Subcutaneous abdominal adipose tissue (tissue), 5 donors: ENCODE measurements around the gene CACNA1B.

Experiments used
- H3K27ac ChIP-seq: one replicate; pipeline ENCODE4 v1.7.0; 2013; ENCODE audit warnings: low read depth, mild to moderate bottlenecking, inconsistent platforms, low read length, moderate library complexity
- H3K27me3 ChIP-seq, 5 donors: one replicate each; pipeline ENCODE4 v1.7.0; 2013; ENCODE audit warnings: low read length in 5 of 5, inconsistent platforms in 1 of 5; ENCODE audit not compliant: control insufficient read depth in 5 of 5, insufficient read depth in 4 of 5
- H3K36me3 ChIP-seq, 5 donors: one replicate each; pipeline ENCODE4 v1.7.0; 2013; ENCODE audit warnings: low read length in 5 of 5; ENCODE audit not compliant: control insufficient read depth in 5 of 5, insufficient read depth in 5 of 5
- H3K4me1 ChIP-seq, 5 donors: one replicate each; pipeline ENCODE4 v1.7.0; 2013; ENCODE audit warnings: low read length in 5 of 5, mild to moderate bottlenecking in 3 of 5, moderate library complexity in 1 of 5; ENCODE audit not compliant: control insufficient read depth in 5 of 5, insufficient read depth in 5 of 5
- H3K4me3 ChIP-seq, 5 donors: one replicate each; pipeline ENCODE4 v1.7.0; 2013; ENCODE audit warnings: low read length in 5 of 5, low read depth in 1 of 5
- H3K9ac ChIP-seq, 5 donors: one replicate each; pipeline ENCODE4 v1.7.0; 2013; ENCODE audit warnings: low read length in 5 of 5, mild to moderate bottlenecking in 4 of 5, moderate library complexity in 3 of 5
- H3K9me3 ChIP-seq, 5 donors: one replicate each; pipeline ENCODE4 v1.7.0; 2013; ENCODE audit warnings: low read length in 5 of 5; ENCODE audit not compliant: control insufficient read depth in 5 of 5
- donor health status: healthy.
- donor health status: healthy.
- donor health status: healthy.
- donor health status: healthy.
- donor health status: healthy.

Gene CACNA1B

DNA sequence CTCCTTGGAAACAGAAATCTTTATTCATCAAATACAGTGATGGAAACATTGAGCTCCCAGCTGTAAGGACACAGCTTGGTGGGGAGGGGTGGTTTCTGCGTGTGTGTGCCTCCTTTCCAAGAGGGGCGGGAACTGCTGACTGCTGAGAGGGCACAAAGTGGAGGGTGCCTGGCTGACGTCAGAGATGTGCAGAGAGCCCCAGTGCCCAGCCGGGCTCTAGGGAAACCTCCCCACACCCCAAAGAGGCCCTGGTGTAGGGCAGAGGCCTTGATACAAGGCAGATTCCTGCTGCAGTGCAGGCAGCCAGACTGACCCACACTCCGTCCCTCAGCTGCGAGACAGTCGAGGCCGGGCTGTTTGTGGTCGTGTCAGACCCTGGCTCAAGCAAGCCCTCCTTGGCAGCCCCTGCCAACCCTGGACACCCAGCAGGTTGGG, 191.0 kb downstream of the CACNA1B start:
- no peak overlapping the region for H3K4me3 ChIP-seq
- H3K9me3 ChIP-seq: no peaks in the 10 kb centered on the region
- no peaks in the 10 kb centered on the region for H3K4me1 ChIP-seq
- no peak overlapping the region for H3K9ac ChIP-seq
- H3K36me3 ChIP-seq: no peaks in the 10 kb centered on the region
- H3K27ac ChIP-seq: no peak overlapping the region
- H3K27me3 ChIP-seq: peaks cover 6 to 26% (median 16%) of the 10 kb centered on the region in 5 donors

DNA sequence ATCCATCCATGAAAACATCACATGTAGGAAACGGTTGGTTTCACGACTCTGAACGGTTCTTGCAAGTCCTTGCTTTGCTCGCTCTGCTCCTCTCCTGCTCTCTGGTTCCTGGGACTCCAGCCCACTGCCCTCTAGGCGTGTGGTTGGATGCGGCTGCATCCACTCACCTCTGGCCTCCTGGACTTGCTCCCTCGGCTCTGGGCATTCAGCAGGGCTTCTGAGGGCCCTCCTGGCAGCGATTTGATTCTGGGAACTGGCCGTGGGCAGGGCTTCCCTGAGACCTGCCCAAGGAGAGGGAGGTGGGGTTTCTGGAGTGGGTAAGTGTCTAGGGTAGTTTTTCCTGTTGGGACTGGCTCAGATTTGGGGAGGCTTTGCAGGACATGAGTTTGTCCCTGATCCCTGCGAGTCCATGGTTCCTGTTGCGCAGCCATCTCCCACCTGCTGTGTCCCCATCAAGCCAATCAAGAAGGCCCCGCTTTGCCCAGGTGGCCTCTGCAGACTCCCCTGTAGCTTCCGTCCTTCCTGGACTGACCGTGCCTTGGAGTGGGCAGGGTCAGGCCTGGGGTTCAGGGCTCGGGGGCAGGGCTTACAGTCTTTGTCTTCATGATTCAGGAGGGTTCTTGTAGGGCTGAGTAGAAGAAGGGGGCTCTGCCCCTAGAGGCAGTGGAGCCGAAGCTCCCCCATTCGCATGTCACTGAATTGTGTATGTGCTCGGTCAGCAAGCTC, 192.3 kb downstream of the CACNA1B start:
- Histone ChIP-seq H3K9me3 (no peaks in the 10 kb centered on the region), H3K27me3 (peaks cover 6 to 26% (median 16%) of the 10 kb centered on the region in 5 donors), H3K9ac (no peak overlapping the region), H3K36me3 (no peaks in the 10 kb centered on the region), H3K4me1 (no peaks in the 10 kb centered on the region), H3K4me3 (no peak overlapping the region), H3K27ac (no peak overlapping the region)

DNA sequence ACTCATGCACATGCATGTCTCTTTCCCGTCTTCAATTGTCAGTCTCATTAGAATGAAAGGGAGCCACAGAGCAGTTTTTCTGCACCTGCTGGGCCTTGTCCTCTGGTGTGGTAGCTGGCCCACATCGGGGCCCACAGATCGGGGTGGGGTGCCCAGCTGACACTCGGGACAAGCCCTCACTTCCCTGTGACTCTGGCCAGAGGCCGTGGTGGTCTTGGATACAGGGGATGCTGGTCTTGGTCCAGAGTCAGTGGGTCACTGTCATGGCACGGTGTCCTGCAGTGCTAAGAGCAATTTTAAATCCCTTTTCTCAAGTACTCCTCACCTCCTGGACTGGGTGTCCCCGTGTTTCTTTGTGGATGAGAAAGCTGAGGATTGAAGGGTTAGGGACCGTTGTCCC, 193.2 kb downstream of the CACNA1B start:
- no peaks in the 10 kb centered on the region for H3K36me3 ChIP-seq
- no peaks in the 10 kb centered on the region for H3K4me1 ChIP-seq
- H3K9ac ChIP-seq: no peak overlapping the region
- no peak overlapping the region for H3K27ac ChIP-seq
- H3K27me3 ChIP-seq: peaks cover 6 to 26% (median 11%) of the 10 kb centered on the region in 5 donors
- H3K9me3 ChIP-seq: no peaks in the 10 kb centered on the region
- H3K4me3 ChIP-seq: no peak overlapping the region

DNA sequence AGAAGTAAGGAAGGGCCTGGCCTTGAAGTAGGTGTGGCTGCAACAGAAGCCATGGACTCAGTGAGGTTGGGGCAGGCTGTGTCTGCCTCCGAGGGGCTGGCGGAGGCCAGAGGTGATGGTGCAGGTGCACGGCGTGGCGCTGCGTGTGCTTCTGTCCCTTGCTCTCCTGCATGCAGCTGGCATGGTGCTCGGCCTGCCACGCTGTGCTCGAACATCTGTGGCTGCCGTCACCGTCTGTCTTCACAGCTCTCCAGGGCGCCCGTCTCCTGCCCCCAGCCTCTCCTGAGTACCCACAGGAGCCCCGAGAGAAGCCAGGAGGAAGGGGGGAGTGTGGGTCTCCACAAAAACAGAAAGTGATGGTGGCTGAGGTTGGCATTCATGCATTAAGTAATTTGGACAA, 193.7 kb downstream of the CACNA1B start:
- H3K27ac ChIP-seq: no peak overlapping the region
- no peak overlapping the region for H3K9ac ChIP-seq
- no peaks in the 10 kb centered on the region for H3K36me3 ChIP-seq
- no peaks in the 10 kb centered on the region for H3K4me1 ChIP-seq
- H3K9me3 ChIP-seq: no peaks in the 10 kb centered on the region
- peaks cover 6 to 26% (median 11%) of the 10 kb centered on the region in 5 donors for H3K27me3 ChIP-seq
- no peak overlapping the region for H3K4me3 ChIP-seq

DNA sequence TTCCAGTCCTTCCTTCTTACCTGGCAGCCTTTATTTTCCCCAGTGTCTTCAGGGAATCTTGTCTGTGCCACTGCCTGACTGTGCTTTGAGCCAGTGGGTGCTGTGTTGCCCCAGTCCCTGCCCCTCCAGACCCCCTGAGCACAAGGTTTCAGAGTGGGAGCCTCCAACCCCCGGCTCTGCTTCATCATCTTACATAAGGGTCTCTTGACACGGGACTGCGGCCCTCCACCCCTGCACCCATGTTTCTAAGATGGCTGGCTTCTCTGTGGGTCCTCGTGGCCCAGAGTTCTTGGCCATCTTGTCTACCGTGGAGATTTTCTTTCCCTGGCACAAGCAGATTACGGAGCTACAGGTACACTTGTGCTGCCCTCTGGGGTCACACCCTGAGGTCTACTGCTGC, 194.1 kb downstream of the CACNA1B start:
- H3K27ac ChIP-seq: no peak overlapping the region
- no peaks in the 10 kb centered on the region for H3K9me3 ChIP-seq
- peaks cover 6 to 26% (median 11%) of the 10 kb centered on the region in 5 donors for H3K27me3 ChIP-seq
- H3K4me3 ChIP-seq: no peak overlapping the region
- no peak overlapping the region for H3K9ac ChIP-seq
- no peaks in the 10 kb centered on the region for H3K36me3 ChIP-seq
- H3K4me1 ChIP-seq: no peaks in the 10 kb centered on the region

DNA sequence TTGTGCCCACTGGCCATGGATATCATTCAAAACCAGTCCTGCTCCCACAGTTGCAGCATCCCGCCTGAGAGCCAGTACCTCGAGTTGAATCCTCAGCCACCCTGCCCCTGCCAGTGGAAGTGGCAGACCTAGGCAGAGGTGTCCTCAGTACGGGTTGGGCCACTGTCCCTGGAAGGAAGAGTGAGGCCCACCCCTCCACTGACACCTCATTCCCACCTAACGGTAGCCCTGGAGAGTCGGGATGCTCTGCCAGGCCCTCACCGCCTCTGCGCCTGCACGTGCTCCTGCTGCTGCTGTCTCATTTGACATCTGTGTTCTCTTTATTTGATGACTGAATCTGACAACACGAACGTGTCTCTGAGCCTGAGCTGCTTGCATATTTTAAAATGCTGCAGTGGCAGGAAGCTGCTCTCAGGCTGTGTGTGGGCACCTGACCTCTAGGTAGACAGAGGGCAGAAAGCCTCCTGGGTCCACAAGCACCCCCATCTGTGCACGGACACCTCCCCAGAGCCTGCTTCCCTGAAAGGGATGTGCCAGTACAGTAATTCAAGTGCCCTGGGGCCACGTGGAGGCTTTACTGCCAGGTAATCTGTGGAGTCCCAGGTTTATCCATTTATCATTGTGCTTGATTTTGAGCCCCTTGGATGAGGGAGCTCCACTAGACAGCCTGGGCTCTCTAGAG, 194.7 kb downstream of the CACNA1B start:
- no peaks in the 10 kb centered on the region for H3K36me3 ChIP-seq
- H3K9ac ChIP-seq: no peak overlapping the region
- peaks cover 6 to 26% (median 12%) of the 10 kb centered on the region in 5 donors for H3K27me3 ChIP-seq
- no peaks in the 10 kb centered on the region for H3K4me1 ChIP-seq
- H3K27ac ChIP-seq: no peak overlapping the region
- H3K9me3 ChIP-seq: no peaks in the 10 kb centered on the region
- H3K4me3 ChIP-seq: no peak overlapping the region

DNA sequence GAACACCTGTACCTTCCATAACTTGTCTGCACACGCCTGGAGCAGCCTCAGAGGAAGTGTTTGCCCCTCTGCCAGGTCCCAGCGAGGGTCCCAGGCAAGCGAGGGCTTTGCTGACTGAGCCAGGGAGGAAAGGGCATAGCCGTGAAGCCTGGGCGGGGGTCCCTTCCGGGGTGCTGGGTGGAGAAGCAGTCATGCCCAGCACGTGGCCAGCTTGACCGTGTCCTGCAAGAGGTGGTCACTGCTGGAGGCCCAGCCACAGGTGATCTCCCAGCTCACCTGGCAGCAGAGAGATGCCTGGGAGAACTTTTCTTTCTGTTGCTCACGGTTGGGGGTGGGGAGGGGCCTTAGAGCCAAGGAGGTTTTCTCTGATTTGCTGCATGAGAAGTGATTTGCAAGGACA, 195.3 kb downstream of the CACNA1B start:
- Histone ChIP-seq H3K27me3 (peaks cover 6 to 27% (median 12%) of the 10 kb centered on the region in 5 donors), H3K4me1 (no peaks in the 10 kb centered on the region), H3K36me3 (no peaks in the 10 kb centered on the region), H3K9me3 (no peaks in the 10 kb centered on the region), H3K4me3 (no peak overlapping the region), H3K9ac (no peak overlapping the region), H3K27ac (no peak overlapping the region)

DNA sequence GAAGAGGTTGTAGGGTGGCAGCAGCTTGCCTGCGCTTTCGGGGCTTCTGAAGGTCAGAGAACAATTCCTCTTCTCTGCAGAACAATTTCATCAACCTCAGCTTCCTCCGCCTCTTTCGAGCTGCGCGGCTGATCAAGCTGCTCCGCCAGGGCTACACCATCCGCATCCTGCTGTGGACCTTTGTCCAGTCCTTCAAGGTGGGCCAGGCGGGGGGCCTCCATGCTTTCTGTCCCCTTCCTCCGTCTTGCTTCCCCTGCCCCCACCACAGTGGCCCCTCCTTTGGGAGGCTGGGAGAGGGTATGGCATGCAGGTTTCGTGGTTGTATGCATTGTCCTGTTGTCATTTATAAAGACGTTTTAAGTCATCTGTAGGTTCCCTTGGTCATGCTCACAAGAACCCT, 195.8 kb downstream of the CACNA1B start:
- Histone ChIP-seq H3K9me3 (no peaks in the 10 kb centered on the region), H3K27me3 (peaks cover 6 to 31% (median 16%) of the 10 kb centered on the region in 5 donors), H3K4me3 (no peak overlapping the region), H3K36me3 (no peaks in the 10 kb centered on the region), H3K27ac (no peak overlapping the region), H3K4me1 (no peaks in the 10 kb centered on the region), H3K9ac (no peak overlapping the region)

DNA sequence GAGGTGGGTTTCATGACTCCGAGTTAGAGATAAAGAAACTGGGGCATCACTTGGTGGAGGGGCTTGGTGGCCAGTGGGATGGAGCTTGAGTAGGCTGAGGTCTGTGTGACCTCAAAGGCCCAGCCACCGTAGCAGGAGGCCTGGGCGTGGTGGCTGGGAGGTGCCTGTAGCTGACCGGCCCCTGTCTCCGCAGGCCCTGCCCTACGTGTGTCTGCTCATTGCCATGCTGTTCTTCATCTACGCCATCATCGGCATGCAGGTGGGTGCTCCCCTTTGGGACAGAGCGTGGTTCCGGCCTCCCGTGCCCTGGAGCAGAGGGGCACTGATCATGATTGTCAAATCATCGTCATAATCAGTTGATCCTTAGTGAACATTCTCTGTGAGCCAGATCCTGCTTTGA, 196.2 kb downstream of the CACNA1B start:
- Histone ChIP-seq H3K9me3 (no peaks in the 10 kb centered on the region), H3K4me1 (no peaks in the 10 kb centered on the region), H3K4me3 (no peak overlapping the region), H3K27ac (no peak overlapping the region), H3K36me3 (no peaks in the 10 kb centered on the region), H3K27me3 (peaks cover 6 to 32% (median 16%) of the 10 kb centered on the region in 5 donors), H3K9ac (no peak overlapping the region)

DNA sequence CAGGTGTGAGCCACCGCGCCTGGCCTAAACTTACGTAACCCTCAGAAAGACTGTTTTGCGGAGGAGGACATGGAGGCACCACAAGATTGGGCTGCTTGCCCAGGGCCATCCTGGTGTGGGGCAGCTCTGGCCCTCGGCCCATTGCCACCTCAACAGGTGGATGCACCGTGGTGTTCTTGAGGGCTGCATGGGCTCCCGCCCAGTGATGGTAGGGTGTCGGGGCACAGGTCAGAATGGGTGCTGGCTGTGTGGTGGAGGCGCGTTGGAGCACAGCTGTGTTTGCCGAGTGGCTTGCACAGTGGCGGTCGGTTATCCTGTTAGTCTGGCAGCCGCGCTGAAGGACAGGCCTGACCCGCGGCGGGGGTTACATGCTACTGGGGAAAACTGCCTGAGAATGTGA, 196.9 kb downstream of the CACNA1B start:
- H3K4me3 ChIP-seq: no peak overlapping the region
- no peak overlapping the region for H3K9ac ChIP-seq
- no peaks in the 10 kb centered on the region for H3K9me3 ChIP-seq
- no peaks in the 10 kb centered on the region for H3K36me3 ChIP-seq
- peaks cover 6 to 33% (median 16%) of the 10 kb centered on the region in 5 donors for H3K27me3 ChIP-seq
- no peaks in the 10 kb centered on the region for H3K4me1 ChIP-seq
- no peak overlapping the region for H3K27ac ChIP-seq
